Muscle of leg (tissue), 11 donors: ENCODE measurements around the gene ITPR2. TPM values are rescaled to one million over a fixed set of nuclear protein-coding genes. Genes with fewer than 3 reads are reported as not detected.

ENCODE experiments used
- DNase-seq: peaks from one replicate; pipeline ENCODE4 v3.0.0; 2013
- H3K27ac ChIP-seq: one replicate; pipeline ENCODE4 v1.5.1; 2013; ENCODE audit warnings: mild to moderate bottlenecking, low read length, control low read depth
- H3K27me3 ChIP-seq: one replicate; pipeline ENCODE4 v1.6.1; 2013; ENCODE audit warnings: low read length; ENCODE audit not compliant: control insufficient read depth, insufficient read depth
- H3K36me3 ChIP-seq: one replicate; pipeline ENCODE4 v1.6.1; 2013; ENCODE audit warnings: low read length; ENCODE audit not compliant: control insufficient read depth, insufficient read depth
- H3K4me1 ChIP-seq: one replicate; pipeline ENCODE4 v1.6.1; 2013; ENCODE audit warnings: low read length; ENCODE audit not compliant: control insufficient read depth, insufficient read depth
- H3K4me3 ChIP-seq: one replicate; pipeline ENCODE4 v1.5.1; 2013; ENCODE audit warnings: low read length, control low read depth
- H3K9me3 ChIP-seq: replicated peaks from 2 replicates; pipeline ENCODE4 v1.6.1; 2013; ENCODE audit warnings: low read depth, low read length; ENCODE audit not compliant: control insufficient read depth
- WGBS: methylation state at CpG from one replicate; pipeline ENCODE4 v1.1.5; 2013; ENCODE audit warnings: missing lambda C conversion rate; ENCODE audit not compliant: insufficient coverage; 5-methylcytosine and 5-hydroxymethylcytosine counted together
- polyA plus RNA-seq, 8 donors: library from polyadenylated mRNA; unstranded; fragments of 120-200 nt; gene quantifications; one replicate each; pipeline versions ENCODE4 v1.2.1 to v1.2.3, GENCODE V29; 2013; ENCODE audit warnings: inconsistent platforms in 1 of 8, low replicate concordance in 1 of 8; ENCODE audit not compliant: insufficient read length in 8 of 8, insufficient read depth in 1 of 8
- total RNA-seq: library from RNA; stranded (reverse); fragments of 120-200 nt; gene quantifications from one replicate; pipeline ENCODE4 v1.2.4, GENCODE V29; 2013

The ITPR2 gene
- total and polyA plus RNA-seq, 9 donors, result 1.9 to 5.8 (median 3.5) TPM

- H3K9me3 ChIP-seq, result no peaks in the 10 kb centered on the region
- no peak overlapping the region for H3K4me3 ChIP-seq
- H3K4me1 ChIP-seq, result no peaks in the 10 kb centered on the region
- DNase-seq, result peak; percentile 3
- 94% methylated on average over 2 of the region's 4 CpGs for WGBS
- H3K27ac ChIP-seq, result no peak overlapping the region
- H3K36me3 ChIP-seq, result no peaks in the 10 kb centered on the region
- H3K27me3 ChIP-seq, result no peaks in the 10 kb centered on the region
Measured at GRCh38 chr12:26563552-26563951, 269.4 kb downstream of the ITPR2 start.

GRCh38 chr12:26557326-26557725 lies 275.7 kb downstream of the ITPR2 start:
- Histone ChIP-seq H3K36me3 (no peaks in the 10 kb centered on the region), H3K4me3 (no peak overlapping the region), H3K9me3 (no peaks in the 10 kb centered on the region), H3K27ac (no peak overlapping the region), H3K4me1 (no peaks in the 10 kb centered on the region), H3K27me3 (no peaks in the 10 kb centered on the region)
- 82% methylated on average over 4 of the region's 4 CpGs for WGBS
- no peak for DNase-seq

- no peak overlapping the region for H3K4me3 ChIP-seq
- H3K27ac ChIP-seq, result no peak overlapping the region
- no peaks in the 10 kb centered on the region for H3K4me1 ChIP-seq
- no peak for DNase-seq
- no peaks in the 10 kb centered on the region for H3K36me3 ChIP-seq
- no peaks in the 10 kb centered on the region for H3K27me3 ChIP-seq
- 92% methylated on average over 2 of the region's 4 CpGs for WGBS
- H3K9me3 ChIP-seq, result no peaks in the 10 kb centered on the region
Measured at GRCh38 chr12:26556916-26557315, 276.1 kb downstream of the ITPR2 start.

GRCh38 chr12:26555139-26555538 lies 277.9 kb downstream of the ITPR2 start:
- DNase-seq, result no peak

GRCh38 chr12:26554332-26554731 lies 278.7 kb downstream of the ITPR2 start:
- no peaks in the 10 kb centered on the region for H3K4me1 ChIP-seq
- H3K27ac ChIP-seq, result no peak overlapping the region
- H3K27me3 ChIP-seq, result no peaks in the 10 kb centered on the region
- H3K9me3 ChIP-seq, result no peaks in the 10 kb centered on the region
- no peak for DNase-seq
- H3K36me3 ChIP-seq, result no peaks in the 10 kb centered on the region
- no CpG with 5 or more reads among the region's 4 CpGs for WGBS
- H3K4me3 ChIP-seq, result no peak overlapping the region

More at GRCh38 chr12:26555139-26555538, 277.9 kb downstream of the ITPR2 start:
- no peaks in the 10 kb centered on the region for H3K9me3 ChIP-seq
- H3K4me3 ChIP-seq, result no peak overlapping the region
- no peaks in the 10 kb centered on the region for H3K27me3 ChIP-seq
- 60% methylated on average over 2 of the region's 4 CpGs for WGBS
- H3K27ac ChIP-seq, result no peak overlapping the region
- no peaks in the 10 kb centered on the region for H3K36me3 ChIP-seq
- no peaks in the 10 kb centered on the region for H3K4me1 ChIP-seq

- H3K27me3 ChIP-seq, result no peaks in the 10 kb centered on the region
- H3K36me3 ChIP-seq, result no peaks in the 10 kb centered on the region
- H3K27ac ChIP-seq, result no peak overlapping the region
- no peaks in the 10 kb centered on the region for H3K9me3 ChIP-seq
- WGBS, result 88% methylated on average over 3 of the region's 3 CpGs
- no peak for DNase-seq
- H3K4me1 ChIP-seq, result no peaks in the 10 kb centered on the region
- H3K4me3 ChIP-seq, result no peak overlapping the region
Measured at GRCh38 chr12:26551385-26551784, 281.6 kb downstream of the ITPR2 start.

GRCh38 chr12:26548227-26548626 lies 284.8 kb downstream of the ITPR2 start:
- Histone ChIP-seq H3K27me3 (no peaks in the 10 kb centered on the region), H3K27ac (no peak overlapping the region), H3K36me3 (no peaks in the 10 kb centered on the region), H3K4me3 (no peak overlapping the region), H3K4me1 (no peaks in the 10 kb centered on the region), H3K9me3 (peaks cover 4% of the 10 kb centered on the region)
- DNase-seq, result no peak
- no CpG with 5 or more reads among the region's 2 CpGs for WGBS

GRCh38 chr12:26546535-26547314 lies 286.3 kb downstream of the ITPR2 start:
- no peaks in the 10 kb centered on the region for H3K27me3 ChIP-seq
- H3K36me3 ChIP-seq, result no peaks in the 10 kb centered on the region
- no peak overlapping the region for H3K27ac ChIP-seq
- peaks cover 4% of the 10 kb centered on the region for H3K9me3 ChIP-seq
- WGBS, result no CpG with 5 or more reads among the region's 3 CpGs
- DNase-seq, result no peak
- H3K4me3 ChIP-seq, result no peak overlapping the region
- H3K4me1 ChIP-seq, result no peaks in the 10 kb centered on the region

- Histone ChIP-seq H3K4me3 (no peak overlapping the region), H3K36me3 (no peaks in the 10 kb centered on the region), H3K27ac (no peak overlapping the region), H3K27me3 (no peaks in the 10 kb centered on the region), H3K9me3 (no peaks in the 10 kb centered on the region), H3K4me1 (no peaks in the 10 kb centered on the region)
- 89% methylated on average over 3 of the region's 4 CpGs for WGBS
- DNase-seq, result no peak
Measured at GRCh38 chr12:26539131-26539530, 293.9 kb downstream of the ITPR2 start.

GRCh38 chr12:26537651-26538050 lies 295.3 kb downstream of the ITPR2 start:
- no CpG with 5 or more reads among the region's 3 CpGs for WGBS
- Histone ChIP-seq H3K4me3 (no peak overlapping the region), H3K9me3 (no peaks in the 10 kb centered on the region), H3K36me3 (no peaks in the 10 kb centered on the region), H3K27ac (no peak overlapping the region), H3K4me1 (no peaks in the 10 kb centered on the region), H3K27me3 (no peaks in the 10 kb centered on the region)
- DNase-seq, result no peak

GRCh38 chr12:26537126-26537525 lies 295.9 kb downstream of the ITPR2 start:
- Histone ChIP-seq H3K4me3 (no peak overlapping the region), H3K36me3 (no peaks in the 10 kb centered on the region), H3K9me3 (no peaks in the 10 kb centered on the region), H3K4me1 (no peaks in the 10 kb centered on the region), H3K27me3 (no peaks in the 10 kb centered on the region), H3K27ac (no peak overlapping the region)
- WGBS, result 100% methylated on average over 1 of the region's 2 CpGs
- no peak for DNase-seq
